ENCODE data around the gene RPS15. TPM values are rescaled to one million over a fixed set of nuclear protein-coding genes. Genes with fewer than 3 reads are reported as not detected.
A peak's percentile ranks its signal among the peaks of the same experiment; 100 is the strongest.

RPS15 gene
- total RNA-seq, 2 donors from 2014 or later, result 1,653 to 1,678 TPM

- no peak for DNase-seq
- Mint-ChIP-seq H3K27ac (no peak overlapping the region), H3K4me3 (no peak overlapping the region), H3K36me3 (ENCODE audit: low read depth) (peaks cover 4% of the 10 kb centered on the region), H3K4me1 (peaks cover 14% of the 10 kb centered on the region), H3K27me3 (no peaks in the 10 kb centered on the region)
- H3K9me3 ChIP-seq (ENCODE audit: control insufficient read depth, low read length, poor library complexity, severe bottlenecking), result no peaks in the 10 kb centered on the region
- no peak for ATAC-seq
Observed at GRCh38 chr19:1481224-1481892, 43.2 kb downstream of the RPS15 start.

DNA sequence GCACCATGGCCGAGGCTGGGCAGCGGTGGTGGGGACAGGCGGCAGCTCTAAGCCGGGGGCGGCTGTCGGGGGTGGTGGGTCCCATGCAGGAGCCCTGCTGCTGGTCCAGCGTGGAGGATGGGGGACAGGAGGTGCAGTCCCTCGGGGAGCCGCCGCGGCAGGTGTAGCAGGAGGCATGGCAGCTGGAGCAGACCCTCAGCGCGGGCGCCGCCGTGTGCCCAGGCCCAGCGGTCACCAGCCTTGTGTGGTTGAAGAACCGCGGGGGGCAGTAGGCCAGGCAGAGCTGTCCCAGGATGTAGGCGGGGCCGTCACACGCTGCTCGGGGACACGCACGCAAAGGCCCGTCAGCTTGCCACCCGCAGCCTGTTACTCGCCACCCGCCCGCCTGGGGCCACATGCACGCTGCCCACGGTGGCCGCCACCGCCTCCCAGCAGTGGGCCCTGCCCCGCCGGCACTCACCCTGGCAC, 43.7 kb downstream of the RPS15 start:
- peaks cover 14% of the 10 kb centered on the region for H3K4me1 Mint-ChIP-seq
- no peaks in the 10 kb centered on the region for H3K27me3 Mint-ChIP-seq
- no peak for DNase-seq
- peaks cover 4% of the 10 kb centered on the region for H3K36me3 Mint-ChIP-seq (ENCODE audit: low read depth)
- no peak for ATAC-seq
- no peaks in the 10 kb centered on the region for H3K9me3 ChIP-seq (ENCODE audit: control insufficient read depth, low read length, poor library complexity, severe bottlenecking)
- H3K27ac Mint-ChIP-seq, result no peak overlapping the region
- no peak overlapping the region for H3K4me3 Mint-ChIP-seq

DNA sequence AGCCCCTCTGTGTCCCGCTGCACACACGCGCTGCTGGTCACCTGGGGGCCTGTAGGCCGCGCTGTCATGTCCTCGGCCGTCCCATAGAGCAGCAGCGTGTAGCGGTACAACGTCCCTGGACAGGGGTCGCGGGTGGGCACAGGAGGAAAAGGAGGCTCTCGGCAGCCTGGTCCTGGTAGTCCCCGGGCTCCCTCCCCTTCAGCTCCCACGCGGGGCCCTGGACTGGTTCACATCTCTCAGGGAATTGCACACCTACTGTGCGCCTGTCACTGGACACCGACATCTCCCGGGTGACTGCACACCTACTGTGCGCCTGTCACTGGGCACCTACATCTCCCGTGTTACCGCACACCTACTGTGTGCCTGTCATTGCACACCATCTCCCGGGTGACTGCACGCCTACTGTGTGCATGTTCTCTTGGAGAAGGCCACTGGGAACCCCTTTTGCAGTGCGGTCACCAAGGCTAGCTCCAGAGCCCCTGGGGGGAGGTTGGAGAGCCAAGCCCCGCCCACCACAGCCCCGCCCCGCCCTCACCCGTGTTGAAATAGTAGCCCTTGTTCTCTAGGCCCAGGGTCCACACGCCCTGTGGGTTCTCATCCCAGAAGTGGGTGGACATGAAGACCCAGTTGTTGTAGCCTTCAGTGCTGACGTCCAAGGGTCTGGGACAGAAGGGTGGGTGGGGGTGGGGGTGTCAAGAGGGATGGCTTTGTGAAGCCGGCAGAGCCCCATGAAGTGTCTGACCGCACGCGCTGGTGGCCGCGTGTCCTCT, 44.4 kb downstream of the RPS15 start:
- no peak for DNase-seq
- Mint-ChIP-seq H3K4me3 (no peak overlapping the region), H3K27me3 (no peaks in the 10 kb centered on the region), H3K4me1 (peaks cover 12% of the 10 kb centered on the region), H3K27ac (no peak overlapping the region), H3K36me3 (ENCODE audit: low read depth) (peaks cover 4% of the 10 kb centered on the region)
- H3K9me3 ChIP-seq (ENCODE audit: control insufficient read depth, low read length, poor library complexity, severe bottlenecking), result no peaks in the 10 kb centered on the region
- no peak for ATAC-seq

DNA sequence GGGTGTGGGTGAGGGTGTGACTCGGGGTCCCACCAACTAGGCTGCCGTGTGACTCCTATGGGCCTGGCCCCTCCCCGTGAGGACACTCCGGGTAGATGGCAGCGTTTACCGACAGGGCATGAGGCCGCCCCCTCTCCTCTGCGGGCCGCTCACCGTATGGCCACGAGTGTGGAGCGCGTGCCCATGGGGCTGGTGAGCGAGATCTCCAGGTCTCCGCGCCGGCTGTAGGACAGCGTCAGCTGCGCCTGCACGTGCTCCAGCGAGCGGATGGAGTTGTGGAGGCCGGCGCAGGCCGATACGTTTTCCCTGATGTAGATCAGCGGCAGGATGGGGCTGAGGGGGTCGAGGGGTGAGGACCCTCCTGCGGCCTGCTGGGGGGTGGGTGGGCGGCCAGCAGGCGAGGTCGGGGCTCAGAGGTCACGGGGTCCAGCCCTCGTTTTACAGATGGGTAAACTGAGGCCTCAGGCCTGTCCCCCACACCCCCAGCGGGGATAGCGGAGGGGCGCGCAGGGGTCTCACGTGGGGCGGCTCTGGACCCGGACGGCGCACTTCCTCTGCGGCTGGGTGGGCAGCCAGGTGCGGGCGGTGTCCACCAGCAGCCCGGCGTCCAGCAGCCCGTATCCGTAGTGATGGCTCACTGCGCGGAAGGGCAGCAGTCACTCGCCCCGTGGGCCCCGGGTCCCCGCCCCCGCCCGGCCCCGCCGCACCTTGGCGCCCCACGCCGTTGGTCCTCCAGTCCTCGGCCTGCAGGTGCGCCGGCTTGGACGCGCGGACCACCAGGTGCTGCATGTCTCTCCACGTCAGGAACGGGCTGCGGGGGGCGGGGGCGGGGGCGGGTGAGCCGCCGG, 45.2 kb downstream of the RPS15 start:
- ATAC-seq (no peak), DNase-seq (no peak)
- Mint-ChIP-seq H3K36me3 (ENCODE audit: low read depth) (peaks cover 4% of the 10 kb centered on the region), H3K4me1 (peaks cover 12% of the 10 kb centered on the region), H3K27me3 (no peaks in the 10 kb centered on the region), H3K27ac (no peak overlapping the region), H3K4me3 (no peak overlapping the region)
- no peaks in the 10 kb centered on the region for H3K9me3 ChIP-seq (ENCODE audit: control insufficient read depth, low read length, poor library complexity, severe bottlenecking)

GRCh38 chr19:1483979-1484428, 45.8 kb downstream of the RPS15 start:
- no peak for ATAC-seq
- DNase-seq, result no peak
- H3K4me3 Mint-ChIP-seq, result no peak overlapping the region

GRCh38 chr19:1486720-1487575, 48.8 kb downstream of the RPS15 start:
- Mint-ChIP-seq H3K4me3 (no peak overlapping the region), H3K4me1 (peaks cover 10% of the 10 kb centered on the region), H3K36me3 (ENCODE audit: low read depth) (no peaks in the 10 kb centered on the region), H3K27ac (no peak overlapping the region), H3K27me3 (no peaks in the 10 kb centered on the region)
- H3K9me3 ChIP-seq (ENCODE audit: control insufficient read depth, low read length, poor library complexity, severe bottlenecking), result no peaks in the 10 kb centered on the region
- DNase-seq (no peak), ATAC-seq (no peak)

More at GRCh38 chr19:1483979-1484428, 45.8 kb downstream of the RPS15 start:
- peaks cover 3% of the 10 kb centered on the region for H3K36me3 Mint-ChIP-seq (ENCODE audit: low read depth)
- H3K9me3 ChIP-seq (ENCODE audit: control insufficient read depth, low read length, poor library complexity, severe bottlenecking), result no peaks in the 10 kb centered on the region
- H3K4me1 Mint-ChIP-seq, result peaks cover 11% of the 10 kb centered on the region
- H3K27ac Mint-ChIP-seq, result no peak overlapping the region
- H3K27me3 Mint-ChIP-seq, result no peaks in the 10 kb centered on the region

GRCh38 chr19:1487576-1488281, 49.5 kb downstream of the RPS15 start:
- Mint-ChIP-seq H3K27ac (no peak overlapping the region), H3K4me3 (no peak overlapping the region), H3K36me3 (ENCODE audit: low read depth) (no peaks in the 10 kb centered on the region), H3K4me1 (peaks cover 11% of the 10 kb centered on the region), H3K27me3 (no peaks in the 10 kb centered on the region)
- ATAC-seq (no peak), DNase-seq (no peak)
- no peaks in the 10 kb centered on the region for H3K9me3 ChIP-seq (ENCODE audit: control insufficient read depth, low read length, poor library complexity, severe bottlenecking)

DNA sequence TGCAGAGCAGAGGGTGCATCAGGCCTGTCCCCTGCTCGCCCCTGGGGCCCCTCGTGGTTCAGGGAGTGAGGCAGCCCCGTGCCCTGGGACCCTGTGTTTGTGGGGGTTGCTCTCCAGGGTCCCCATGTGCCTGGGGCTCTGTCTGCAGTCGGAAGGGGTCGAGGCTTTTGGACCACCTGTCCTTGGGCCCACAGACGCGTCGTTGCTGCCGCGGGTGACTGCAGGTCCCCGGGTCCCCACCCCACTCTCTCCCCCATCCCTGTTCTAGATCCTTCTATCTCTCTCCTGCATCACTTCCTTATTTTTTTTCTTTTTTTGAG, 50.0 kb downstream of the RPS15 start:
- DNase-seq (no peak), ATAC-seq (no peak)
- Mint-ChIP-seq H3K36me3 (ENCODE audit: low read depth) (no peaks in the 10 kb centered on the region), H3K4me3 (no peak overlapping the region), H3K27me3 (no peaks in the 10 kb centered on the region), H3K4me1 (peaks cover 11% of the 10 kb centered on the region), H3K27ac (peak overlapping the region; percentile 47)
- no peaks in the 10 kb centered on the region for H3K9me3 ChIP-seq (ENCODE audit: control insufficient read depth, low read length, poor library complexity, severe bottlenecking)

DNA sequence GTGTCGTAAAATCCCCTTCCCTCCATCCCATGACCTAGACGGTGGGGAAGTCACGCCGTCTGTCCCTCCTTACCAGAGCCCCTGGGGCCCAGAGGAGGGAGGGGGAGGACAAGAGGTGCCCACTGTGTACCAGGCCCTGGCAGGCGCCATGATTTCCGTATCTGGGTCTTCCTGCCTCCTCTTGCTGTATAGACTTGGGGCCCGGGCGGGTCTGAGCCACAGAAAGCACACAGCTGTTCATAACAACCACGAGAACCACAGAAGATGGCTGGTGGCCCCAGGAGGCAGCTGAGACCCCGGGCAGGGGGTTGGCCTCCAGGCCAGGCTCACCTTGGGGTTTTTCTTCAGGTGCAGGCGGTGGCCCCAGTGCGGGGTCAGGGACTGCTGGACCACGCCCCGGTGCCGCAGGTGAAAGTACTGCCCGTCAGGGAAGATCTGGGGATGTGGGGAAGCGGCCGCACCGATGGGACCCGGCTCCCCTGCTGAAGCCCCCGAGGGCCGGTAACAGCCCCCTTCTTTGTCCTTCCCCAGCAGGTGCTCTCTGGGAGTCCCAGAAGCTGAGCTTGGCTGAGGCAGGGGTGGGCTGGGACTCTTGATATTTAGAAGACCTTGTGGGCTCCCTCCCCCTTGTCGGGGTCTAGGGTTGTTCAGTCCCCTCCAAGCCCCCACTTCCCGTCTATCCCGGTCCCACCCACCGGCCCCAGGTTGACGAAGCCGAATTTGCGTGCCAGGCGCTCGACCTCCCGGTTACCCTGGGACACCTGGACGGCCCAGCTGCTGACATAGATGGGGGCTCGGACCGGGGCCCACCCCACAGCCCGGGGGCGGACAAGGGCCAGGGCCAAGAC, 51.5 kb downstream of the RPS15 start:
- H3K9me3 ChIP-seq (ENCODE audit: control insufficient read depth, low read length, poor library complexity, severe bottlenecking), result no peaks in the 10 kb centered on the region
- DNase-seq (no peak), ATAC-seq (no peak)
- H3K4me3 Mint-ChIP-seq, result peak overlapping the region; percentile 76
- H3K4me1 Mint-ChIP-seq, result peaks cover 11% of the 10 kb centered on the region
- no peaks in the 10 kb centered on the region for H3K36me3 Mint-ChIP-seq (ENCODE audit: low read depth)
- no peak overlapping the region for H3K27ac Mint-ChIP-seq
- no peaks in the 10 kb centered on the region for H3K27me3 Mint-ChIP-seq

Measured in T-helper 17 cell (primary cell).